ENCODE results near the gene PRKN.
A peak's percentile ranks its signal among the peaks of the same experiment; 100 is the strongest.

The PRKN gene

GRCh38 chr6:161400671-161401070 is 1326.9 kb downstream of the PRKN start:
- DNase-seq, result no peak

GRCh38 chr6:161396539-161396938 is 1331.0 kb downstream of the PRKN start:
- DNase-seq, result no peak

- peak in 3 of 51 donors; percentile 11 to 19 (median 16) for DNase-seq
Observed at GRCh38 chr6:161395716-161396231, 1331.8 kb downstream of the PRKN start.

- no peak for DNase-seq
Observed at GRCh38 chr6:161394437-161394836, 1333.1 kb downstream of the PRKN start.

- DNase-seq, result peak in 21 of 51 donors; percentile 5 to 79 (median 34)
Observed at GRCh38 chr6:161393839-161394364, 1333.7 kb downstream of the PRKN start.

GRCh38 chr6:161393292-161393691 is 1334.3 kb downstream of the PRKN start:
- DNase-seq, result peak in 1 of 51 donors; percentile 37

GRCh38 chr6:161389756-161390155 is 1337.8 kb downstream of the PRKN start:
- DNase-seq, result no peak

GRCh38 chr6:161383951-161384350 is 1343.6 kb downstream of the PRKN start:
- DNase-seq, result no peak

GRCh38 chr6:161379834-161380582 is 1347.6 kb downstream of the PRKN start:
- DNase-seq, result no peak

- DNase-seq, result no peak
Observed at GRCh38 chr6:161378115-161378514, 1349.5 kb downstream of the PRKN start.

- DNase-seq, result no peak
Observed at GRCh38 chr6:161377116-161377515, 1350.5 kb downstream of the PRKN start.

- DNase-seq, result no peak
Observed at GRCh38 chr6:161376367-161376766, 1351.2 kb downstream of the PRKN start.

GRCh38 chr6:161374971-161375873 is 1352.3 kb downstream of the PRKN start:
- peak in 39 of 51 donors; percentile 10 to 80 (median 58) for DNase-seq

- peak in 46 of 51 donors; percentile 10 to 87 (median 42) for DNase-seq
Observed at GRCh38 chr6:161373905-161374451, 1353.6 kb downstream of the PRKN start.

GRCh38 chr6:161372422-161372793 is 1355.2 kb downstream of the PRKN start:
- DNase-seq, result peak in 5 of 51 donors; percentile 6 to 23 (median 14)

GRCh38 chr6:161370880-161371279 is 1356.7 kb downstream of the PRKN start:
- DNase-seq, result peak in 40 of 51 donors; percentile 5 to 76 (median 37)

- DNase-seq, result no peak
Observed at GRCh38 chr6:161369339-161369738, 1358.2 kb downstream of the PRKN start.

- no peak for DNase-seq
Observed at GRCh38 chr6:161368514-161368913, 1359.1 kb downstream of the PRKN start.

- DNase-seq, result peak in 10 of 51 donors; percentile 9 to 41 (median 20)
Observed at GRCh38 chr6:161367472-161367871, 1360.1 kb downstream of the PRKN start.

GRCh38 chr6:161366301-161366923 is 1361.2 kb downstream of the PRKN start:
- DNase-seq, result no peak

GRCh38 chr6:161365633-161366032 is 1361.9 kb downstream of the PRKN start:
- DNase-seq, result no peak

Measured in hypothalamus (tissue), 51 donors.